Measurements from ENCODE around the gene TP63.

Gene TP63

DNA sequence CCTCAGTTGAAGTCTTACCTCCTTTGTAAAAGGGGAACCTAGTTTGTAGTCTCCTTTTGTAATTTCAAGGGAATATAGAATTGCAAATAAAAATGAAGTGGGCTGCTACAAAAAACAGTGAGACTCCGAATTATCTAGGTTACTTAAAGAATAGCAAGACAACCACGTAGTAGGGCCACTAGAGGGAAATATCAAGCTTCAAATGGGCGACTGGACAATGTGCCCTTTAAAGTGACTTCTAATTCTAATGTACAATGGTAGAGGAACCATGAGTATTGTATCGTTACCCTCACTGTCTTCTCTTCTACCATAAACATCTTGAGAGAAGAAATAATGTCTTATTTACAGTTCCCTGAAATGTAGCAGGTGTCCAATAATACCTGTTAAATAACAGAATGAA, 56.3 kb downstream of the TP63 start:
- H3K36me3 ChIP-seq (ENCODE audit: insufficient read depth, low read length): no peaks in the 10 kb centered on the region
- no peak overlapping the region for H3K27ac ChIP-seq (ENCODE audit: low read depth, low read length)
- H3K27me3 ChIP-seq (ENCODE audit: control insufficient read depth in 1 of 2, insufficient read depth in 2 of 2, low read length in 2 of 2): no peaks in the 10 kb centered on the region
- H3K4me3 ChIP-seq (ENCODE audit: low read depth in 1 of 2, low read length in 2 of 2): no peak overlapping the region
- no peaks in the 10 kb centered on the region for H3K4me1 ChIP-seq (ENCODE audit: insufficient read depth, low read length)
- H3K9me3 ChIP-seq (ENCODE audit: low read length): no peaks in the 10 kb centered on the region
- no peak overlapping the region for H3K9ac ChIP-seq (ENCODE audit: low read length)

DNA sequence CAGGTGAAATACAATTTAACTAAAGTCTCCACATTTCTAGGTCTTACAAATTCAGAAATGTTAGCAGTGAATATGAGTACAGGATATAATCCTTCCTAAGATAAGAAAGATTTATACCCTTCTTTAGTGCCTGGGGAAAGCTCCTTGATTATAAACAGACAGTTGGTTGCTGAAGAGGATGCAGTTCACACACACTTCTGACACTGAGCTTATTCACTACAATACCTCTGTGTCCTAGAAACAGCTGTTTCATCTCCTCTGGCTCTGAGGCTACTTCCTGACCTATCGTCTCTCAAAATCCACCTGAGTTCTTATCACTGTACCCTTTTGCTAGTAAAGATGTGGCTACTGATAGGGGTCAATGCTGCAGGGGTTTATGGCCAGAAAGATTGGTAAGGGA, 57.1 kb downstream of the TP63 start:
- Histone ChIP-seq H3K9ac (ENCODE audit: low read length) (no peak overlapping the region), H3K4me1 (ENCODE audit: insufficient read depth, low read length) (no peaks in the 10 kb centered on the region), H3K27me3 (ENCODE audit: control insufficient read depth in 1 of 2, insufficient read depth in 2 of 2, low read length in 2 of 2) (no peaks in the 10 kb centered on the region), H3K36me3 (ENCODE audit: insufficient read depth, low read length) (no peaks in the 10 kb centered on the region), H3K27ac (ENCODE audit: low read depth, low read length) (no peak overlapping the region), H3K9me3 (ENCODE audit: low read length) (no peaks in the 10 kb centered on the region), H3K4me3 (ENCODE audit: low read depth in 1 of 2, low read length in 2 of 2) (no peak overlapping the region)

DNA sequence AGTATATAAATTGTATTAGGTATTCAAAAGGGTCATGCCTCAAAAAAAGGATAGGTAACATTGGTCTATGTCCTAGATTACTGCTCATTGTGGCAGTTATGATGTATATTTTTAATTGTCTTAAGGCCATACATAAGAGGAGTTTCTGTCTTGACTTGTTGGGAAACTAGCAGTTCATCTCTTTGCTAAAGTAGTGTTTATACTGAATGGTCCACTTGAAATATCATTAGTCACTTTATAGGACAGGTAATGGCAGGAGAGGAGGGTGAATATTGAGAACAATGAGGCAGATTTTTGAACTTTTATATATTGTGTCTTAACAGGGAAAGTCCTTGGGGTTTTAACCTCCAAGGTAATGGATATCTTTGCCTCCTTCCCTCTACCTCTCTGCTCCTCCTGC, 58.4 kb downstream of the TP63 start:
- Histone ChIP-seq H3K9me3 (ENCODE audit: low read length) (no peaks in the 10 kb centered on the region), H3K4me1 (ENCODE audit: insufficient read depth, low read length) (no peaks in the 10 kb centered on the region), H3K27ac (ENCODE audit: low read depth, low read length) (no peak overlapping the region)

DNA sequence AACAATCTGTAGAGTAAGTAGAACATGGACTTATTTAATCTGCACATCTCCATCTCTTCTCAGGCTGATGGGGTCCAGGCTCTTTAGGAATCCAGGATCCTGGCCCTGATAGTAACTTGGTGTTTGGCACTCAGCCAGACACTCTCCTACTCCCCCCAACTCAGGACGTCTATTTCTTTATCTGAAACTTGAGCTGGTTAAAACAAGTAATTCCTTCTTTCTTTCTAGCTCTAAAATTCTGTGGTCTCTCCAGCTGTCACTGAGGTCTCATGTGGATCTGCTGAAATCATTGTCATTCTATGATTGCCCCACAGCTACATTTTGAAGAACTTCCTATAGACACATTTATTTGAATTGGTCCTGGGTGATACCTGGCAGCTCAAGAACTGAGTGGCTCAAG, 59.0 kb downstream of the TP63 start:
- Histone ChIP-seq H3K27me3 (ENCODE audit: control insufficient read depth in 1 of 2, insufficient read depth in 2 of 2, low read length in 2 of 2) (no peaks in the 10 kb centered on the region), H3K4me3 (ENCODE audit: low read depth in 1 of 2, low read length in 2 of 2) (no peak overlapping the region), H3K27ac (ENCODE audit: low read depth, low read length) (no peak overlapping the region), H3K9me3 (ENCODE audit: low read length) (no peaks in the 10 kb centered on the region), H3K4me1 (ENCODE audit: insufficient read depth, low read length) (no peaks in the 10 kb centered on the region), H3K9ac (ENCODE audit: low read length) (no peak overlapping the region), H3K36me3 (ENCODE audit: insufficient read depth, low read length) (no peaks in the 10 kb centered on the region)

More for the DNA sequence above, 58.4 kb downstream of the TP63 start:
- Histone ChIP-seq H3K9ac (ENCODE audit: low read length) (no peak overlapping the region), H3K27me3 (ENCODE audit: control insufficient read depth in 1 of 2, insufficient read depth in 2 of 2, low read length in 2 of 2) (no peaks in the 10 kb centered on the region), H3K36me3 (ENCODE audit: insufficient read depth, low read length) (no peaks in the 10 kb centered on the region), H3K4me3 (ENCODE audit: low read depth in 1 of 2, low read length in 2 of 2) (no peak overlapping the region)

DNA sequence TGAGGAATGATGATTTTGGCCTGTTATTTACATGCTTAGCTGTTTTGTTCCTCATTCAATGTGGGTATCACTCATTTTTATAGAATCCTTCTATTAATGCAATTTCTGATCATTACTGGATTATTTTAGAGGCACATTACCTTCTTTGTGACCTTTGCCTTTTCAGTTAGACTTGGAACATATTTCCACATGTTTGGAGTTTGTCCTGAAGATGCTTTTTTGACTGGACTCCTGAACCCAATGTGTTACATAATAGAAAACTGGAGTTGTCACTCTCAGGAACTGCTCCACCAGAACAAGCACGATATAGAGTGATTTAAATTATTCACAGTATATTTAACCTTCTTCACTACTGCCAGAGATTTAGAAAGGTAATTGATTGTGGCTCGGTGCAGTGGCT, 59.5 kb downstream of the TP63 start:
- H3K27me3 ChIP-seq (ENCODE audit: control insufficient read depth in 1 of 2, insufficient read depth in 2 of 2, low read length in 2 of 2): no peaks in the 10 kb centered on the region
- H3K9ac ChIP-seq (ENCODE audit: low read length): no peak overlapping the region
- H3K4me3 ChIP-seq (ENCODE audit: low read depth in 1 of 2, low read length in 2 of 2): no peak overlapping the region
- H3K36me3 ChIP-seq (ENCODE audit: insufficient read depth, low read length): no peaks in the 10 kb centered on the region
- H3K9me3 ChIP-seq (ENCODE audit: low read length): no peaks in the 10 kb centered on the region
- H3K4me1 ChIP-seq (ENCODE audit: insufficient read depth, low read length): no peaks in the 10 kb centered on the region
- H3K27ac ChIP-seq (ENCODE audit: low read depth, low read length): no peak overlapping the region

DNA sequence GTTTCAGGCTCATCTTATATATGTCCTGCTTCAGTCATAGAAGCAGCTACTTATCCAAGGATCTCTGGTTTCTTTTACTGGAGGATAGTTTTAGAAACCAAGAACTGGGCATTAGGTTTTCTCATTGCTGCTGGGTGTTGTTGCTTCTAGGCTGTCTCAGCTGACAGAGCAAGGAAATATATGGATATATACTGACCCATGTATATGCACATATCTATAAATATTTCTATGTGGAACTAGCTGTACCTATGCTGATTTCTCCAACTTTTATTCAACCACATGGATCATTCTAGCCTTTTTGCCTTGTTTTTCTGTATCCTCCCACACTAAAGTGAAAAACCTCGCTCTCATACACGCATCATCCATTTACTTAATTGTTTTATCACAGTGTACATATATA, 64.2 kb downstream of the TP63 start:
- no peaks in the 10 kb centered on the region for H3K9me3 ChIP-seq (ENCODE audit: low read length)
- no peak overlapping the region for H3K4me3 ChIP-seq (ENCODE audit: low read depth in 1 of 2, low read length in 2 of 2)

DNA sequence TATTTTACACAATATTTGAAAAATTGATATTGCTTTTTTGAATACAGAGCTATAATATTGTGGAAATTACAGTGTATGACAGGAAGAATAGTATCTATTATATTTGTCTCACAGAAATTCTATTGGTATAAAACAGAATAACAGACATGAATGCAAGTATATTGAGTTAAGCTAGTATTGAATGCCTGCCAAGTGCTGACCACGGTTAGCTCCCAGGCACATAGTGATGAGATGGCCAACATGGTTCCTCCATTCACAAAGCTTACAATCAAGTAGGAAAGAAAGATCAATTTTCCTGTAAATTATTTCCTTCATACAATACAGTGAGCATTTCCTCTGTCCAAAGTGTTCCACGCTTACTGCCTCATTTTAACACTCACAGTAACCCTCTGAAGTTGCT, 67.6 kb downstream of the TP63 start:
- H3K27me3 ChIP-seq (ENCODE audit: control insufficient read depth in 1 of 2, insufficient read depth in 2 of 2, low read length in 2 of 2): no peaks in the 10 kb centered on the region

More for the DNA sequence above, 64.2 kb downstream of the TP63 start:
- Histone ChIP-seq H3K9ac (ENCODE audit: low read length) (no peak overlapping the region), H3K27ac (ENCODE audit: low read depth, low read length) (no peak overlapping the region), H3K4me1 (ENCODE audit: insufficient read depth, low read length) (no peaks in the 10 kb centered on the region), H3K27me3 (ENCODE audit: control insufficient read depth in 1 of 2, insufficient read depth in 2 of 2, low read length in 2 of 2) (no peaks in the 10 kb centered on the region), H3K36me3 (ENCODE audit: insufficient read depth, low read length) (no peaks in the 10 kb centered on the region)

DNA sequence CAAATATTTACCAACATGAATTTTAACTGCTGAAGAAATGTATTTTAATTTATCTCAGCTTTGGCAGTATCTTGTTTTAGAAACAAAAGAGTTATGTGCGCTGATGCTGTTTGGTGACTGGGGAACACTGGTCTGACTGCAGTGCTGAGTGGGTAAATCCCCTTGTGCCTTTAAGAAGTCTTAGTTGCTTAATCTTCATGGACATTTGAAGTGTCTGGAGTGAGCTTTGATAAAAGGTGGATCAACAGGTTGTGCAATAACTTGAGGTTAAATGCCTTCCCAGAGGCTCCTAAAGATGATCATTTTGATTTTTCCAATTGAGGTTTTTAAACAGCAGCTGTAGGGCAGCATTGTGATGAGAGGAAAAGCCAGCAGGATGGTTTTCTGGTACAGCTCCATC, 68.7 kb downstream of the TP63 start:
- peaks cover 6% of the 10 kb centered on the region for H3K4me1 ChIP-seq (ENCODE audit: insufficient read depth, low read length)

More for the DNA sequence above, 67.6 kb downstream of the TP63 start:
- Histone ChIP-seq H3K4me1 (ENCODE audit: insufficient read depth, low read length) (peaks cover 6% of the 10 kb centered on the region), H3K36me3 (ENCODE audit: insufficient read depth, low read length) (no peaks in the 10 kb centered on the region), H3K9me3 (ENCODE audit: low read length) (no peaks in the 10 kb centered on the region), H3K4me3 (ENCODE audit: low read depth in 1 of 2, low read length in 2 of 2) (no peak overlapping the region), H3K9ac (ENCODE audit: low read length) (no peak overlapping the region), H3K27ac (ENCODE audit: low read depth, low read length) (no peak overlapping the region)

DNA sequence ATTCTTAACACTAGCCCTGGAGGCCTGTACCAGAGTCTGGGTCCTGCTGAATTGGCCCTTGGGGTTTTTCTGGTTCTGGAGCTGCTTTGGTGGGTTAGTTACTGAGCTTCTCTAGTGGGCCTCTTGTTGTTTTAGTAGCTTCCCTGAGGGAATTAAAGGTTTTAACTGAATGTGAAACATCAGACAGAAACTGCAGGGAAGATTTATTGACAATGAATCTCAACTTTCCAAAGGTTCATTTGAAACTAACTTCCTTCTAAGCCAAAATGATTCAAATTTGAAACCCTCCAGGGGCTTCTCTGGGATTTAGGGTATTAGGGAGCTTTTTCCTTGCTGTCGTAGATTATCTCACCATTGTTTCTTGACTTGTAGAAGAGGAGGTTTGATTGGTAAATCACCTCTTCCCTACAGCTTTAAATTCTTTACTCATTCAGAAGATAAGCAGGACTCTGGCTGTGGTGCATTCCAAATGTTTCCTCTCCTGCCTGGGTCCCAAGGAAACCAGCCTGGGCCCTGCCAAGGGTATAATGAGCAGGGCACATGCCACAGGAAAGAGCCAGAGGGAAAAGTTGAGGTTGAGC, 71.0 kb downstream of the TP63 start:
- no peaks in the 10 kb centered on the region for H3K36me3 ChIP-seq (ENCODE audit: insufficient read depth, low read length)
- H3K9ac ChIP-seq (ENCODE audit: low read length): no peak overlapping the region
- H3K4me3 ChIP-seq (ENCODE audit: low read depth in 1 of 2, low read length in 2 of 2): no peak overlapping the region
- H3K4me1 ChIP-seq (ENCODE audit: insufficient read depth, low read length): peaks cover 6% of the 10 kb centered on the region
- no peaks in the 10 kb centered on the region for H3K27me3 ChIP-seq (ENCODE audit: control insufficient read depth in 1 of 2, insufficient read depth in 2 of 2, low read length in 2 of 2)
- H3K9me3 ChIP-seq (ENCODE audit: low read length): no peaks in the 10 kb centered on the region
- no peak overlapping the region for H3K27ac ChIP-seq (ENCODE audit: low read depth, low read length)

More for the DNA sequence above, 68.7 kb downstream of the TP63 start:
- H3K27ac ChIP-seq (ENCODE audit: low read depth, low read length): no peak overlapping the region
- no peaks in the 10 kb centered on the region for H3K27me3 ChIP-seq (ENCODE audit: control insufficient read depth in 1 of 2, insufficient read depth in 2 of 2, low read length in 2 of 2)
- no peaks in the 10 kb centered on the region for H3K36me3 ChIP-seq (ENCODE audit: insufficient read depth, low read length)
- H3K9me3 ChIP-seq (ENCODE audit: low read length): no peaks in the 10 kb centered on the region
- H3K4me3 ChIP-seq (ENCODE audit: low read depth in 1 of 2, low read length in 2 of 2): no peak overlapping the region
- H3K9ac ChIP-seq (ENCODE audit: low read length): no peak overlapping the region

DNA sequence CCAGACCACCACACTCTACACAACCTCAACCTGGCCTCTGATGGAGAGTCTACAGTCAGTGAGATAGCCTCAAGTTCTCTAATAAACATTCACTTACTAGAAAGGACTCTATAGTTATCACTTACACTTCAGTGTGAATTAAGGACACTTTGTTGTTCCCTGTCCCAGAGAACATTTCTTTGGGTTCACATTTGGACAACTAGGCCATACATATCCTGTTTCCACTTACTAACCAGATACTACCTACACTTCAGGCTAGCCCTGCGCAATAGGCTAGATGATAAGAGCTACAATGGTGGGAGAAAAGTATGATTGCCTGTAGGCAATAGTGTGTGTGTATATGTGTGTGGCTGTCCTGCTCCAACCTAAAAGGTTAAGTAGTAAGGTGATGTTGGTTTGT, 72.7 kb downstream of the TP63 start:
- Histone ChIP-seq H3K9ac (ENCODE audit: low read length) (no peak overlapping the region), H3K27me3 (ENCODE audit: control insufficient read depth in 1 of 2, insufficient read depth in 2 of 2, low read length in 2 of 2) (no peaks in the 10 kb centered on the region), H3K36me3 (ENCODE audit: insufficient read depth, low read length) (no peaks in the 10 kb centered on the region), H3K27ac (ENCODE audit: low read depth, low read length) (no peak overlapping the region), H3K4me3 (ENCODE audit: low read depth in 1 of 2, low read length in 2 of 2) (no peak overlapping the region), H3K9me3 (ENCODE audit: low read length) (no peaks in the 10 kb centered on the region), H3K4me1 (ENCODE audit: insufficient read depth, low read length) (peaks cover 6% of the 10 kb centered on the region)

DNA sequence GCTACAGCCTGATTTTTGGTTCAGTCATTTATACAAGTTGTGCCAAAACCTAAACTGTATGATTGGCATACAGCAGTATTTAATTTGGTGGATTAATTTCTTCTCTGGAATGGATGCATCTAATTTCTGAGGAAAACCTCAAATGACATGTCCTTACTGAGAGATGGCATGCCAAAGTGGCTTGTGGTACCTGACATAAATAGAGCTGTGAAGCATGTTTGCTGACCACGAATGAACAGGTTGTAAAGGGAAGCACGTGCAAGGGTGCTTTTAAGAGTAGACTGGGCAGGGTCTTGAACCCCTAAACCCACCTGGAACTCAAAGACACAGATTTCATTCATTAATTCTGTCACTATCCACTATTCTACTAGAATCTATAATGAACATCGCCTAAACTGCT, 77.2 kb downstream of the TP63 start:
- Histone ChIP-seq H3K9me3 (ENCODE audit: low read length) (no peaks in the 10 kb centered on the region), H3K4me3 (ENCODE audit: low read depth in 1 of 2, low read length in 2 of 2) (no peak overlapping the region), H3K27me3 (ENCODE audit: control insufficient read depth in 1 of 2, insufficient read depth in 2 of 2, low read length in 2 of 2) (no peaks in the 10 kb centered on the region), H3K27ac (ENCODE audit: low read depth, low read length) (no peak overlapping the region), H3K9ac (ENCODE audit: low read length) (no peak overlapping the region), H3K36me3 (ENCODE audit: insufficient read depth, low read length) (no peaks in the 10 kb centered on the region), H3K4me1 (ENCODE audit: insufficient read depth, low read length) (peaks cover 24% of the 10 kb centered on the region)

DNA sequence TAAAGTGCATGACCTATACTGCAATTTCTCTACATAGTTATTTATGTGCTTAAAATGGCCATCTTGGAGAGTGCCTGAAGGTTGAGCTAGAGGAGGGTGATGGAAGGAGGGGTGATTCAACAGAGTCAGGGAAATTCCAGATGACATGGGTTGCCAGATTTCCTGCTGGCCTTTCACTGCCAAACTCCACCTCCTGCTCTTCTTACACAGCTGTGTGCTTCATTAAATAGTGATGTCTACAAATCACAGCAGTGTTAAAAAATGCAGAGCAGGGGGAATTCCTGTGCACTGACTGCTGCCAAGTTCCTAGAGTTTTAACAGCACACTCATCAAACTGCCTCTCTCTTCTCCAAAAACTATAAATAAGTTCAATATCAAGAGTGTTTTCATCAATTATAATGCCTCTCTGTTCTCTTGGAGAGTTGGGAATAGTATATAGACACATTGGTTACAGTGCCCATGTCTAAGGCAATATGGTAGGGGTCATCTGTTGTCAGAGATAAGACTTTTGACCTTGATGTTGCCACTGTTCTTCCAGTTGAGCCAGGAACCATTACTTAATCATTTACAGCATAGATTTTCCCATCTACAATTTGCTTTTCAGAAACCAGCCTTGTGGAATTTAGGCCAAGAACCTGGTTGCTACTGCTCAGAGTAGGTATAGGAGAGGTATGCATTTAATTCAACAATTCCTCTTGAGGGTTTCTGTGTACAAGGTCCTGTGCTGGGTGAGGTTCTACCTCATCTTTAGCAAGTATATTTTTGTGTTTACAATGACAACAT, 79.6 kb downstream of the TP63 start:
- Histone ChIP-seq H3K36me3 (ENCODE audit: insufficient read depth, low read length) (no peaks in the 10 kb centered on the region), H3K4me1 (ENCODE audit: insufficient read depth, low read length) (peaks cover 24% of the 10 kb centered on the region), H3K9ac (ENCODE audit: low read length) (no peak overlapping the region), H3K4me3 (ENCODE audit: low read depth in 1 of 2, low read length in 2 of 2) (no peak overlapping the region), H3K27me3 (ENCODE audit: control insufficient read depth in 1 of 2, insufficient read depth in 2 of 2, low read length in 2 of 2) (no peaks in the 10 kb centered on the region), H3K9me3 (ENCODE audit: low read length) (no peaks in the 10 kb centered on the region), H3K27ac (ENCODE audit: low read depth, low read length) (no peak overlapping the region)

Data from muscle layer of colon (tissue), 2 donors.